Medulla oblongata (tissue), 1 donor: Measurements from ENCODE around the gene SLC16A14.
"Not testable (repeated sequence)": the region's sequence is repeated elsewhere in the genome, so short reads cannot be mapped to it uniquely, and the experiment has no call there.

Experiments used
- DNase-seq: peaks from one replicate; pipeline ENCODE4 v3.0.0-alpha.2; 2015; ENCODE audit errors: extremely low spot score

The SLC16A14 gene

GRCh38 chr2:230068651-230069055 is at the start of gene SLC16A14:
Gene SLC16A14 (minus strand): TSS chr2:230068924. CDS start chr2:230059352, 9,572 bp downstream.
- DNase-seq: peak; percentile 47

- no peak for DNase-seq
Observed at GRCh38 chr2:230106771-230107170, 38.0 kb upstream of the SLC16A14 start.

- DNase-seq: not testable (repeated sequence)
Observed at GRCh38 chr2:230101967-230102366, 33.2 kb upstream of the SLC16A14 start.

- DNase-seq: no peak
Observed at GRCh38 chr2:230097841-230098240, 29.1 kb upstream of the SLC16A14 start.

- no peak for DNase-seq
Observed at GRCh38 chr2:230097424-230097823, 28.7 kb upstream of the SLC16A14 start.

- DNase-seq: no peak
Observed at GRCh38 chr2:230090967-230091366, 22.2 kb upstream of the SLC16A14 start.

- no peak for DNase-seq
Observed at GRCh38 chr2:230085201-230085600, 16.5 kb upstream of the SLC16A14 start.

- DNase-seq: no peak
Observed at GRCh38 chr2:230077851-230078547, 9.3 kb upstream of the SLC16A14 start.

GRCh38 chr2:230076819-230077218 is 8.1 kb upstream of the SLC16A14 start:
- no peak for DNase-seq

GRCh38 chr2:230075988-230076631 is 7.4 kb upstream of the SLC16A14 start:
- no peak for DNase-seq

GRCh38 chr2:230071421-230071820 is 2.7 kb upstream of the SLC16A14 start:
- DNase-seq: no peak

- no peak for DNase-seq
Observed at GRCh38 chr2:230069402-230069801, 678 bp upstream of the SLC16A14 start.

GRCh38 chr2:230068016-230068650 is 591 bp downstream of the SLC16A14 start:
- DNase-seq: peak; percentile 50

GRCh38 chr2:230060672-230061293 is 7.9 kb downstream of the SLC16A14 start:
- DNase-seq: no peak

- no peak for DNase-seq
Observed at GRCh38 chr2:230053753-230054478, 14.8 kb downstream of the SLC16A14 start.

- DNase-seq: no peak
Observed at GRCh38 chr2:230052299-230052698, 16.4 kb downstream of the SLC16A14 start.

GRCh38 chr2:230050136-230050535 is 18.6 kb downstream of the SLC16A14 start:
- DNase-seq: no peak

GRCh38 chr2:230048010-230048671 is 20.6 kb downstream of the SLC16A14 start:
- no peak for DNase-seq

GRCh38 chr2:230046491-230046890 is 22.2 kb downstream of the SLC16A14 start:
- DNase-seq: no peak

GRCh38 chr2:230043461-230043860 is 25.3 kb downstream of the SLC16A14 start:
- DNase-seq: no peak

GRCh38 chr2:230043025-230043424 is 25.7 kb downstream of the SLC16A14 start:
- DNase-seq: no peak
